MG63 (cell line): ENCODE data around the gene AKR7A2. TPM values are rescaled to one million over a fixed set of nuclear protein-coding genes. Genes with fewer than 3 reads are reported as not detected.

Experiments used
- DNase-seq: peaks from one replicate; pipeline ENCODE4 v3.0.0-alpha.2; 2020
- H3K27me3 ChIP-seq: fragments of 250-450 bp; sonication (Bioruptor Pico); 2 replicates; pipeline ENCODE4 v1.5.1; 2020; ENCODE audit warnings: mild to moderate bottlenecking, moderate library complexity
- H3K36me3 ChIP-seq: fragments of 250-450 bp; sonication (Bioruptor Pico); 2 replicates; pipeline ENCODE4 v1.5.1; 2020; ENCODE audit warnings: mild to moderate bottlenecking, moderate library complexity
- H3K4me3 ChIP-seq: fragments of 250-450 bp; sonication (Bioruptor Pico); 2 replicates; pipeline ENCODE4 v1.5.1; 2020; ENCODE audit warnings: mild to moderate bottlenecking, moderate library complexity
- H3K9me3 ChIP-seq: fragments of 250-450 bp; sonication (Bioruptor Pico); 2 replicates; pipeline ENCODE4 v1.5.1; 2020; ENCODE audit warnings: mild to moderate bottlenecking, moderate library complexity
- total RNA-seq: library from RNA; depleted of rRNA; stranded (reverse); fragments of >200 nt; shearing (Covaris generic); gene quantifications from 2 replicates; pipeline ENCODE4 v1.2.3, GENCODE V29; 2014; ENCODE audit warnings: low replicate concordance

Gene AKR7A2
- total RNA-seq, 1 experiment from 2014 or later: 83.3 TPM

DNA sequence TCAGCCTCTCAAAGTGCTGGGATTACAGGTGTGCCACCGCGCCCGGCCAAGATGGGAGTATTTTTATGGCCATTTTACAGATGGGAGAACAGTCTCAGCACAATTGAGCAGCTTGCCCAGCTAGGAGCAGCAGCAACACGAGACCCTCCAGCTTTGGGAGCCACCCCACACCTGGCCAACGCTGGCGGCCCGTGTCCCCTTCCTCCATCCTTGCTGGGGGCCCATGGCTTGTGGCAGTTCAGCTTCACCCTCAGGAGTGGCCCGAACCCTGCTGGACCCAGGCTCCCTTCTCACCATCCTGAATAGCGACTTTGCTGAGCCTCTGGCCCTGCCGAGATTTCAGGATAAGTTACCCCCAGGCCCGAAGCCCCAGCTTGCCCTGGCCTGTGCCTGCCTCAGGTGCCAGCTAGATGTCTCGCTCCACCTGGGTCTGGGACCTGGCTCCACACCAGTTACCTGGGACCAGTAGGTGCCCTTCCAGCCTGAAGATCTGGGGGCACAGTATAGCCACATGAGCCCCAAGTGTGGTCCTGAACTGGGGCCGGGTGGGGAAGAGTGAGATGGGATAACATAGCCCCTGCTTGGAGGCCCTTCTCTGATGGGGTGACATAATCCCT, 19.4 kb upstream of the AKR7A2 start:
- Histone ChIP-seq H3K27me3 (no peaks in the 10 kb centered on the region), H3K4me3 (no peak overlapping the region), H3K36me3 (peaks cover 2% of the 10 kb centered on the region; the same call in 1 of the 2 replicates), H3K9me3 (no peaks in the 10 kb centered on the region)
- no peak for DNase-seq

DNA sequence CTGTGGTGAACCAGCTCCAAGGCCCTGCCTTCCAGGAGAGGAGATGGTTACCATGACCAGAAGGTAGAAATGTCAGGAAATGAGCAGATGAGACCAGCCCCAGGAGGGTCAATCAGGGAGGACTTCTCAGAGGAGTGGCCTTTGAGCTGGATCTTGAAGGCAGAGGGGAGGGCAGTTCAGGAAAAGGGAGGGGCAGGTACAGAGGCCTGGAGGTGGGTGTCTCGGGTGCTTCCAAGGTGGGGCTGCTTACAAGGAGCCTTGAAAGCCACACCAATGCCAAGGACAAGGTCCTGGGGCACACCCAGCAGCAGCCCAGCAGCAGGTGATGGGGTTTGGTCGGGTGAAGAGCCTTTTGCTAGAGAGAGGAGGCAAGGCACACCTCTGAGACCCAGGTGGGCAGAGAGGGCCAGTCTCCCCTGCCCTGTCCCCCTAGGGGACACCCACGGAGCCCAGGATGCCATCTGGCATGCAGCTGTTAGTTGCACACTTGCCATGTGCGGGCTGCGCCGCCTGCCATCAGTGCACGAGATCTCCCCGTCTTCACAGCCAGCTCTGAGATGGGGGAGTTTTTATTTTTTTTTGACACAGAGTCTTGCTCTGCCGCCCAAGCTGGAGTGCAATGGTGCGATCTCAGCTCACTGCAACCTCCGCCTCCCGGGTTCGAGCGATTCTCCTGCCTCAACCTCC, 18.6 kb upstream of the AKR7A2 start:
- DNase-seq: no peak
- Histone ChIP-seq H3K36me3 (peaks cover 8% of the 10 kb centered on the region), H3K27me3 (no peaks in the 10 kb centered on the region), H3K4me3 (no peak overlapping the region), H3K9me3 (no peaks in the 10 kb centered on the region)

DNA sequence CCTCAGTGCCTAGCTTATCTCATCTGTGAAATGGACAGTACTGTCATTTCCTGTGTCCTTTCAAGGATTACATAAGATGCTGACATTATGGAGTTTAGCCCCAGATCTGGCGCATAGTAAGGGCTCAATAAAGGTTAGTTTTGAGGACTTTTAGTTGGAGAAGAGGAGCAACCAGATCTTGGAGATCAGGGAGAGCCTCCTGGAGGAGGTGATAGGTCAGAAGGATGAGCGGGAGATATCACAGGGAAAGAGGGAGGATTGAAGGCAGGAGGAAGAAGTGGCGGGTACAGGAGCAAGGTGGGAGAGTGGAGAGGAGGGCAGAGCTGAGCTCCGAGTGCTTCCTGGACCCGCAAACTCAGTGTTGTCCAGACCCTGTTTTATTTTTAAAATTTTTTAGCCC, 17.7 kb upstream of the AKR7A2 start:
- Histone ChIP-seq H3K9me3 (no peaks in the 10 kb centered on the region), H3K4me3 (no peak overlapping the region), H3K27me3 (no peaks in the 10 kb centered on the region), H3K36me3 (peaks cover 12% of the 10 kb centered on the region)
- DNase-seq: no peak

DNA sequence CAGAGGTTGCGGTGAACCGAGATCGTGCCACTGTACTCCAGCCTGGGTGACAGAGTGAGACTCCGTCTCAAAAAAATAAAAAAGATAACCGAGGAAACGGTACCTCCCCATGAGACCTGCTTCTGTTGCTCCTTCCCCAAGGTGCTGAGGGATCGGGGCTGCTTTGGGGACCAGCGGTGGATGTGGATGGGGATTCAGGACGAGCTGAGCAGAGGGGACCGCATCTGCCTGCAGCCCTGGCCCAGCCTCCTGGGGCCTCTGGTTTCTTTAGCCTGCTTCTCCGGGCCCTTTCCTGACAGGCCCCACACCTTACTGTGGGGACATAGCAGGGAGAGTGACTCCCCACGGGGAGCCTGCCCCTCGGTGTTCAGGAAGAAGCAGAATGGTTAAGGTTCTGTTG, 17.2 kb upstream of the AKR7A2 start:
- Histone ChIP-seq H3K36me3 (peaks cover 14% of the 10 kb centered on the region), H3K27me3 (no peaks in the 10 kb centered on the region), H3K9me3 (no peaks in the 10 kb centered on the region), H3K4me3 (no peak overlapping the region)
- DNase-seq: no peak

DNA sequence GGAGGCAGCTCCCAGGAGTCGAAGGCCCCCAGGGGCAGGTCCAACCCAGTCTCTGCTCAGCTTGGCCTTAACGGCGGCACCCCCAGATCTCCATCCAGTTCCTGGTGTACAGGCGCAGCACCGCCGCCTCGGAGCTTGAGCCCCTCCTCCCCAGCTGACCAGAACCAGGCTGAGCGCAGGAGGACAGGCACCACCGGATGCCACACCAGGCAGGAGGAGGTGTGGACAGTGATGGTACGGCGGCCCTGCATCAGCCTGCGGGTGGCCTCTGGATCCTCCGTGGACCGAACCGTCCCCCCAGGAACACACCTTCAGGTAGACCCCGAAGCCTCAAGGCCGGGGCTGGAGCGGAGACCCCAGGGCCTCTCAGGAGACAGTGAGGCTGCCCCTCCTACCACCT, 16.5 kb upstream of the AKR7A2 start:
- Histone ChIP-seq H3K36me3 (peaks cover 14% of the 10 kb centered on the region), H3K9me3 (no peaks in the 10 kb centered on the region), H3K27me3 (no peaks in the 10 kb centered on the region), H3K4me3 (no peak overlapping the region)
- no peak for DNase-seq

DNA sequence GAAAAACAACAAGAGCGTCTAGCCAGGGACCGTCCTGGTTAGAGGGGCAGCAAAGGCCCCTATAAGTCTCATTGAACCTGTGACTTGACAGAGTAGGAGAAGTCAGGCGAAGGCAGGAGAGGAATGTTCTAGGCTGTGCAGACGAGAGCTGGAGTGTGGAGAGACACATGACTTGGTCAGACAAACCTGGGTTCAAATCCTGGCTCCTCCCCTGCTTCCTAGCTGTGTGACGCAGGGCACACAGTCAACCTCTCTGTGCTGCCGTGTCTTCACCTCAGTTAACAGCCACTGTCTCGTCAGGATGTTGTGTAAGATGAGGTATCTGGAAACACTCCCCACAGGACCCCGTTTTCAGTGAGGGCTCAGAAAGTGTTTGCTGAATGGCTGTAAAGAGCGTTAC, 15.8 kb upstream of the AKR7A2 start:
- peaks cover 14% of the 10 kb centered on the region for H3K36me3 ChIP-seq
- H3K9me3 ChIP-seq: no peaks in the 10 kb centered on the region
- DNase-seq: no peak
- no peaks in the 10 kb centered on the region for H3K27me3 ChIP-seq
- no peak overlapping the region for H3K4me3 ChIP-seq

DNA sequence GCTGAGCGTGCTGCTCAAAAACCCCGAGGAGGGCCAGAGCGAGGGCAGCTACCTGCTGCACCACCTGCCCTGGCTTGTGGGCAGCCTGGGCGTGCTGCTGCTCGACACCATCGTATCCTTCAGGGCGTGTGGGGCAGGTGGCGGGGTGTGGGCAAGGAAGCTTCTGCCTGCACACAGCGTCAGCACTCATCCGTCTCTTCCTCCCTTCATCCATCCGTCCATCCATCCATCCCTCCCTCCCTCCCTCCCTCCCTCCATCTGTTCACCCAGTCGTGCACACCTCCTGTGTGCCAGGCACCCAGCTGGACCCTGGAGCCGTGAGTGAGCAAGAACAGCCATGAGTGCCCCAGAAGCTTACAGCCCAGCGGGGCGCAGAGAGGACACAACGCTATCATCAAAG, 15.4 kb upstream of the AKR7A2 start:
- no peaks in the 10 kb centered on the region for H3K27me3 ChIP-seq
- H3K36me3 ChIP-seq: peaks cover 14% of the 10 kb centered on the region
- no peaks in the 10 kb centered on the region for H3K9me3 ChIP-seq
- no peak overlapping the region for H3K4me3 ChIP-seq
- no peak for DNase-seq

DNA sequence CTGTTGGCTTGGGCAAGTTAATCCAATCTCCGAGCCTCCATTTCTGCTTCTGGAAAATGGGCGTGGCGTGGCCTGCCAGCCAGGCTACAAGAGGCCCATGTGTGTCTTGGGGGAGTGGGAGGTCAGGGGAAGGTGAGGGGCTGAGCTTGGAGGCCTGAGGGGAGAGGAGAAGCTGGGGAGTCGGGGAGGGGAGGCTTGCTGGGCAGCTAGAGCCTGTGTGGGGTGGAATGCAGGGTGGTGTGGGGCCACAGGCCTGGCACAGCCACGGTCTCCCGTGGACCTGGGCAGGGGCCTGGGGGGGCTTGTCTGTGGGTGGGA, 14.8 kb upstream of the AKR7A2 start:
- no peak overlapping the region for H3K4me3 ChIP-seq
- no peaks in the 10 kb centered on the region for H3K27me3 ChIP-seq
- no peaks in the 10 kb centered on the region for H3K9me3 ChIP-seq
- DNase-seq: no peak
- peaks cover 14% of the 10 kb centered on the region for H3K36me3 ChIP-seq

DNA sequence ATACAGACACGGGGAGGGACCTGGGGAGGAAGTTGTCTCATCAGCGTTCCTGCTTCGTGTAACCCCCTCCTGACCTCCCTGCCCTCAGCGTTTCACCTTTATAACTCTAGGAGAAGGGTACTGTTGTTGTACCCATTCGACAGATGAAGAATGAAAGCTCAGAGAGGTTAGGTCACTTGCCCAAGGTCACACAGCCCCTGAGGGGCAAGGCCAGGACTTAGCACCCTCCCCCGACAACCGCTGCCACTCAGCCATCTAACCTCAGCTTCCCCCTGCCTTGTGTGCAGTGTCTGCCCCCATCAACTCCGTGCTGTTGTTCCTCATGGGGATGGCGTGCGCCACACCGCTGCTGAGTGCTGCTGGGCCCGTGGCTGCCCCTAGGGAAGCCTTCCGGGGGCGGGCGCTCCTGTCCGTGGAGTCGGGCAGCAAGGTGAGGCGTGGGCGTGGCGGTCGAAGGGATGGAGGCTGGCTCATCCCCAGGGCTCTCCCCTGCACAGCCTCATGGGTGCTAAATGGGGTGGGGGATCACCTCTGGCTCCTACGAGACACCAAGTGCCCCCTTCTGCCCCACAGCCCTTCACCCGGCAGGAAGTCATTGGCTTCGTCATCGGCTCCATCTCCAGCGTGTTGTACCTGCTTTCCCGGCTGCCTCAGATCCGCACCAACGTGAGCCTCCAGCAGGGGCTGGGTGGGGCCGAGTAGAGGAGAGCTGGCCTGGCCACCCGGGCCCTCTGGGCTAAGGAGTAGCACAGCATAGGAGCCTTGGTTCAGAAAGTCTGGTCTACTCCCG, 14.2 kb upstream of the AKR7A2 start:
- H3K27me3 ChIP-seq: no peaks in the 10 kb centered on the region
- no peak for DNase-seq
- peaks cover 14% of the 10 kb centered on the region for H3K36me3 ChIP-seq
- H3K9me3 ChIP-seq: no peaks in the 10 kb centered on the region
- H3K4me3 ChIP-seq: no peak overlapping the region

DNA sequence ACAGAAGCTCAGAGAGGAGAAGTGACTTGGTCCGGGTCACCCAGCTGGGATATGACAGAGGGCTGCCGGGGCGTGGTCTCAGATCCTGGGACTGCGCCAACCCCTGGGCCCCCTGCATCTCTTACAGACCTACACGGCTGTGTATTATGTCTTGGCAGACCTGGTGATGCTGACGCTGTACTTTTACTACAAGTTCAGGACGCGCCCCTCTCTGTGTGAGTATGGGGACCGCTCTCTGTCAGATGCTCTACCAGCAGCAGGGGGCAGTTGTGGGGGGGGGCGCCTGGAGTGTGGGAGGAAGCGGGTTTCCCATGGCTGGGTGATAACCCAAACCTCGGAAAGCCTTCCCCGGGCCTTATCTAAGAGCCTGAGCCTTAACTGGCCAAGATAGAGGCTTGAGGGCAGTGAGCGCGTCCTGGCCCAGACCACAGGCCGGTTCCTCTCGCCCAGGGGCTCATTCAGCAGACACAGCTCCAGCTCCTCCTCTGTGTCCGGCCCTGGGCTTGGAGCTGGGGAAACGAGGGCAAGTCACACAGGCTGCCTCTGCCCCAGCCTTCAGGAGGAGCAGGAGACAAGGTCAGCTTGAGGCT, 13.5 kb upstream of the AKR7A2 start:
- Histone ChIP-seq H3K36me3 (peaks cover 14% of the 10 kb centered on the region), H3K27me3 (no peaks in the 10 kb centered on the region)
- DNase-seq: no peak

DNA sequence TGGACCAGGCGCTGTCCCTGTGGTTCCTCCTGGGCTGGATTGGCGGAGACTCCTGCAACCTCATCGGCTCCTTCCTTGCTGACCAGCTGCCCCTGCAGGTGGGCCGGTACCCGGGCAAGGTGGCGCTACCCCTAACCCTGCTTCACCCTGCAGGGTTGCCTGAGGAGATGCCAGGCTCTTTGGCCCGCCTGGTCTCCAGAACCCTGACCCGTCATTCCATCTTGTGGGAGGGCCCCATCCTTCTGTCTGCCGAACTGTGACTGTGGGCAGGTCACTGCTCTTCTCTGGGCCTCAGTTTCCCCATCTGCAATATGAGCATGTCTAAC, 12.7 kb upstream of the AKR7A2 start:
- Histone ChIP-seq H3K4me3 (no peak overlapping the region), H3K9me3 (no peaks in the 10 kb centered on the region), H3K36me3 (peaks cover 14% of the 10 kb centered on the region), H3K27me3 (no peaks in the 10 kb centered on the region)
- DNase-seq: no peak

More for the DNA sequence above, 13.5 kb upstream of the AKR7A2 start:
- Histone ChIP-seq H3K4me3 (no peak overlapping the region), H3K9me3 (no peaks in the 10 kb centered on the region)

DNA sequence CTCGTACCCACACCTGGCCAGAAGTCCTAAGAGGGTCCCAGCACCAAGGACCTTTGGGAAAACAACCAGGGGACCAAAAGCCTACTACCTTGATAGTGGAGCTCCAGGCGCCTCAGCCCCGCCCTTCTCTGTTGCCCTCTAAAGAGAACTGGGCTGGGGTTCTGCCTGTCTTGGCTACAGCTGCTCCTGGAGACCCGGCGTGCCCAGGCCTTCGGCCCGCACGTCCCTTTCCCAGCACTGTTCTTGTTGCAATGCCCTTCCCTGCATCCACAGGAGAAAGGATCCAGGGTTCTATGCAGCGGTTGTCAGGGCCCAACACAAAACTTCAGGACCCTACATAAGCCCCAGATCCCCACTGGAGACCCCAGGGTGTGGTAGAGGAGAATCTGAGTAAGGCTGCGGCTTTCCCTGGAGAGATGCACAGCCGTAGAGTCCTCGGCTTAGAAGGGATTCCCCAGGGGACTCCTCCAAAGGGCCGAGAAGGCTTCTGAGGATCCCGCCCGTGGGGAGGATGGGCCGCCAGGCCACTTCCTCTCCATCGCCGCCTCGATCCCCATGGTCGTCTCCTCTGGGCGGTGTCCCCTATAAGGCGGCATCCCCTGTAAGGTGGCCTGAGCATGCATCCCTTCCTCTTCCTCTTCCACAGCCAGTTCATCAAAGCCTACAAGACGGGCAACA, 12.2 kb upstream of the AKR7A2 start:
- Histone ChIP-seq H3K4me3 (no peak overlapping the region), H3K27me3 (no peaks in the 10 kb centered on the region), H3K9me3 (no peaks in the 10 kb centered on the region), H3K36me3 (peaks cover 14% of the 10 kb centered on the region)
- DNase-seq: no peak

DNA sequence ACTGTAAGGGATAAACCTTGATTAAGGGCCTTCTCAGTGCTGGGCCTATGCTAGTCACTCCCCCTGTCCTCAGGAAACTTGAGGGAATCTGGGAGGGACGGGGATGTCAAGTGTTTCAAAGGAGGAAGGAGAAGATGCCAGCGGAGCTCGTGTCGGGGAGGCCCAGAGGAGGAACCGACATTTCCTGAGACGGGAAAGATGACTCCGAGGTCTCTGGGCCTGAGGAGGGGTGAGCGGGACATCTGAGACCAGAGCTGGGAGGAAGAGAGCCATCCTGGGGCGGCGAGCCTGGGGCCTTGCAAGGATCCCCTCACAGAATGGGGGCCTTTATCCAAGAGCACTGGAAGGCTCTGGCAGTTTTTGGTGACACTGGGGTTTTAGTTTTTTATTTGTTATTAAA, 10.5 kb upstream of the AKR7A2 start:
- no peaks in the 10 kb centered on the region for H3K27me3 ChIP-seq
- no peak overlapping the region for H3K4me3 ChIP-seq
- H3K9me3 ChIP-seq: no peaks in the 10 kb centered on the region
- DNase-seq: no peak
- H3K36me3 ChIP-seq: peaks cover 22% of the 10 kb centered on the region

DNA sequence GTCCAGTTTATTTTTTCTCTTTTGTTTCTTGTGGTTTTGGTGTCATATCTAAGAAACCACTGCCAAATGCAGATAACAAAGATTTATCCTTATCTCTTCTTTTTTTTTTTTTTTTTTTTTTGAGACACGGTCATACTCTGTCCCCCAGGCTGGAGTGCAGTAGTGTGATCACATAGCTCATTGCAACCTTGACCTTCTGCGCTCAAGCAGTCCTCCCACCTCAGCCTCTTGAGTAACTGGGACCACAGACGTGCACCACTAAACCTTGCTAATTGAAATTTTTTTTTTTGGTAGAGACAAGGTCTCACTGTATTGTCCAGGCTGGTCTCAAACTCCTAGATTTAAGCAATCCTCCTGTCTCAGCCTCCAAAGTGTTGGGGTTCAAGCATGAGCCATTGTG, 9.1 kb upstream of the AKR7A2 start:
- no peaks in the 10 kb centered on the region for H3K27me3 ChIP-seq
- no peak overlapping the region for H3K4me3 ChIP-seq
- DNase-seq: no peak
- H3K9me3 ChIP-seq: no peaks in the 10 kb centered on the region
- H3K36me3 ChIP-seq: peaks cover 17% of the 10 kb centered on the region

DNA sequence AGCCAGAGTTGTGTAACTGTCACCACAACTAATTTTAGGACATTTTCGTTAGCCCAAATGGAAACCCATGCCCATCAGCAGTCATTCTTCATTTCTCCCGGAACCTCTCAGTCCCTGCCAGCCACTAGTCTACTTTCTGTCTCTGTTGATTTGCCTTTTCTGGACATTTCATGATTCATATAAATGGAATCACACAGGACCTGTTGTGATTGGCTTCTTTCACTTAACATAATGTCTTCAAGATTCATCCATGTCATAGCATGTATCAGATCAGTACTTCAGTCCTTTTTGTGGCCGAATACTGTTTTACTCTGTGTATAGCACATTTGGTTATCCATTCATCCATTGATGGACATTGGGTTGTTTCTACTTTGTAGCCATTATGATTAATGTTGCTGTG, 7.3 kb upstream of the AKR7A2 start:
- peaks cover 10% of the 10 kb centered on the region for H3K36me3 ChIP-seq
- DNase-seq: no peak
- no peak overlapping the region for H3K4me3 ChIP-seq
- no peaks in the 10 kb centered on the region for H3K27me3 ChIP-seq
- no peaks in the 10 kb centered on the region for H3K9me3 ChIP-seq

DNA sequence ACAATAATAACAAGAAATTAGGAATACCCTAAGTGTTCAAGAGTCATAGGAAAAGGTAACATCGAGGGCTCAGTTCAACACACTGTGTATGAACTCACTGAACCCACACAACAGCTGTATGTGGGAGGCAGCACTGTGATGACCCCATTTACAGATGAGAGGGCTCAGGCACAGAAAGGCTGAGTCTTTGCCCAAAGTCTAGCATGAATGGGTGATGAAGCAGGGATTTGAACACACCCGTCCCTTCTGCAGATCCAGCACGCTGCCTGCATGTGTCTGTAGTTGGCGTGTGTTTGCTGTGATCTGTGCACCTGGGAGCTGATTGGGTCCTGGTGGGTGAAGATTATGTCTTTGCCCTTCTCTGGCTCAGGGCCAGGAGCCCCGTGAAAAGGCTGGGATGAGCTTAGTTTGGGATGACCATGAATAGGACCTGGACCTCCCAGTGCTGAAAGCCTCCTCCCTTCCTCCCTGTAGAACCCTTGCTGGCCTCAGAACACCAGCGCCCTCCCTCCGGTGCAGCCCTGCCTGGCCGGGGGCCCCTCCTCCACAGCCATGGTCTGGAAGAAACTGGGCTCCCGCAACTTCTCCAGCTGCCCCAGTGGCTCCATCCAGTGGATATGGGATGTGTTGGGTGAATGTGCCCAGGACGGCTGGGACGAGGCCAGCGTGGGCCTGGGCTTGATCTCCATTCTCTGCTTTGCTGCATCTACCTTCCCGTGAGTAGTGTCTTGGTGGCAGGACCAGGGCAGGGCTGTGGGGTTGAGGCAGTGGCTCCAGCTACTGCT, 5.4 kb upstream of the AKR7A2 start:
- no peak overlapping the region for H3K4me3 ChIP-seq
- no peak for DNase-seq
- peaks cover 10% of the 10 kb centered on the region for H3K36me3 ChIP-seq
- no peaks in the 10 kb centered on the region for H3K9me3 ChIP-seq
- no peaks in the 10 kb centered on the region for H3K27me3 ChIP-seq
